Epidermal melanocyte (primary cell): ENCODE measurements around the gene COX19.
"Not testable (repeated sequence)": the region's sequence is repeated elsewhere in the genome, so short reads cannot be mapped to it uniquely, and the experiment has no call there.

ENCODE experiments used
- DNase-seq: peaks from one replicate; pipeline ENCODE4 v3.0.0; 2011; ENCODE audit warnings: low spot score; ENCODE audit not compliant: insufficient read length

Gene COX19

DNA sequence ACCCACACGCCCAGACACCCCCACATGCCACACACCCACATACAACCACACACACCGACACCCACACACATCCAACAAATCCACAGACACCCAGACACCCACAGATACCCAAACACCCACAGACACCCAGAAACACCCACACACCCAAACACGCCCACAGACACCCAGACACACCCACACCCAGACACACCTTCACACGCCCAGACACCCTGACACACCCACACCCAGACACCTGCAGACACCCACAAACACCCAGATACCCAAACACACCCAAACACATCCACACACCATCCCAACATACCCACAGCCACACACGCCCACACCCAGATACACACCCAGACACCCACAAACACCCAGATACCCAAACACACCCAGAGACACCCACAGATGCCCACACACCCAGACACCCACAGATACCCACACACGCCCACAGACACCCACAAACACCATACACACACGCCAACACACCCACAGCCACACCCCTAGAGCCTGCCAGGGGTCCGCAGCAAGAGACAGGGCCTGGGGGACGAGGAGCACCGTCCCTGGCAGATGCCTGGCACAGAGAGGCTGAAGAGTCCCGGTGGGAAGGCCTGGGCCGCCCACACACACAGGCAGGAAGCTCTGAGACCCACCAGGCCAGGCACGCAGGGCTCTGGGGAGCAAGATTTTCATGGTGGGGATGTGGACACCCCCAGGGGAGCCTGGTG is 36.1 kb upstream of the COX19 start:
- no peak for DNase-seq

DNA sequence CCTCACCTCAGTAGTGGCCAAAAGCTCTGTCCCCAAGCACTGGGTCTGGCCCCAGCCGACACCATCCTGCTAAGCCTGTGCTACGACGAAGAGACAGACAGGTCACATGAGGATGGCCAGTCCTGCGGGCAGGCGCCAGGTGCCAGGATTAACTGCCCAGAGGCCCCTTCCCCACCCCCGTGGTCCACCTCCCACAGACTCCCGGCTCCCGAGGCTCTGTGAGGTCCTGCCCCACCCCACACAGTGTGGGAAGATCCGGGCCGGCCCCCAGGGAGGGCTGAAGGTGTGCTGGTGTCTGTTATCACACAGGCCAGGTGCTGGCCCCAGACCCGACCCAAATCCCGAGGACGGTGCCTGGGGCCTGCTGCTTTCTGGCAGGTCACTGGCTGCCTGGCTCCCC is 34.9 kb upstream of the COX19 start:
- no peak for DNase-seq

- no peak for DNase-seq
Observed at GRCh38 chr7:1009747-1010146, 34.4 kb upstream of the COX19 start.

DNA sequence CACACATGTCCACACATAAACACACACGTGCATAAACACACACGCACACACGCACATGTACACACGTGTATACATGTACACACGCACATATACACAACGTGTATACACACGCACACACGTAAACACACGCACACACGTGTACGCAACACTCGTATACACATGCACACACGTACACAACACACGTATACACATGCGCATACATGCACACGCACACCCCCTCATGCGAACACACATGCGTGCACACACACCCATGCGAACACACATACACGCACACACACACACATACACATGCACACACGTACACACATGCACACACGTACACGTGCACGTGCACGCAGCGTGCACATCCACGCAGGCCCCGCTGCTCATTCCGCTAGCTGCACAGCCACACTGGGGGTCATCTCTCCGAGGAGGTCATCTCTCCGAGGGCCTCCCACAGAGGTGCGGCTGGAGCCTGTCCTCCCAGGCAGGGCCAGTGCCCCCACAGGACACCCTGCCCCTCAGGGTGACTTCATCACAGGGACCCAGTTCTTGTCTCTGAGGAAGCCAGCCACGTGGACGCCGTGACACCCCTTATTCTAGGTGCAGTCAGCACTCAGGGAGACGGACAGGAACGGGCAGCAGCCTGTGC is 33.5 kb upstream of the COX19 start:
- DNase-seq = no peak

- no peak for DNase-seq
Observed at GRCh38 chr7:1007901-1008300, 32.6 kb upstream of the COX19 start.

GRCh38 chr7:1005303-1005702 is 30.0 kb upstream of the COX19 start:
- no peak for DNase-seq

DNA sequence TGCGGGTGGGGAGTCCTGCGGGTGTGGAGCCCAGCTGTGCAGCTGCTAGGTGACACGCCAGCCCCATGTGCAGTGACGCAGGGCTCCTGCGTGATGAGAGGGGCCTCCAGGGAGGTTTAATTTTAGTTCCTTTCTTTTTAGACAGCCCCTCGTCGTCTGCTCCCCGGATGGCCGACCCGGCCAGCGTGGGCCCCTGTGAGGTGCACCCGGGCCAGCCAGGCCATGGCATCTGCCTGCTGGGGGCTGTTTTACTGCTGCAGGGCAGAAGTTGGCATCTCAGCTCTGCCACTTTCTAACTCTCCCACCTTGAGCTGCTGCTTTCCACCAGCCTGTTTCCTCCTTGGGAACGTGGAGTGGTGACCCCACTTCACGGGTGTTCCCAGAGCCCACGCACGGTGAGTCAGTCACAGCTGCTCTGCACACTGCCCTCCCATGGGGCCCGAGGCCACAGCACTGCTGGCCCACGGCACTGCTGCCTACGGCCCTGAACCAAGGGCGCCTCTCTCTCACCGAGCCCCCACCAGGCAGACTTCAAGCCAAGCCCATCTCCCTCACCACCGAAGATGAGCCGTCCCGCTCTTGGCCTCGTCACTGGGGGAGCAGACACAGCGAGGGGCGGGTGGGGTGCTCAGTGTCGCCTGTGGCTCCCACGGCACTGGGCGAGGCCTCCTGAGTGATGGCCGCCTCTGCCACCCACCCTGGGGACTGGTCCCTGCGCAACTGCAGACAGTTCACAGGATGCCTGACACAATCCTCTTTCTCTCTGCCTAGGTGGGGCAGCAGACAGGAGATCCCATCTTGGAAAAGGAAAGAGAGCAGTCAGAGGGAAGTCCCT is 28.9 kb upstream of the COX19 start:
- no peak for DNase-seq

GRCh38 chr7:1002445-1002844 is 27.1 kb upstream of the COX19 start:
- not testable (repeated sequence) for DNase-seq

GRCh38 chr7:1002026-1002425 is 26.7 kb upstream of the COX19 start:
- not testable (repeated sequence) for DNase-seq

GRCh38 chr7:1001069-1001770 is 25.9 kb upstream of the COX19 start:
- DNase-seq = not testable (repeated sequence)

GRCh38 chr7:999941-1000935 is 24.9 kb upstream of the COX19 start:
- no peak for DNase-seq

DNA sequence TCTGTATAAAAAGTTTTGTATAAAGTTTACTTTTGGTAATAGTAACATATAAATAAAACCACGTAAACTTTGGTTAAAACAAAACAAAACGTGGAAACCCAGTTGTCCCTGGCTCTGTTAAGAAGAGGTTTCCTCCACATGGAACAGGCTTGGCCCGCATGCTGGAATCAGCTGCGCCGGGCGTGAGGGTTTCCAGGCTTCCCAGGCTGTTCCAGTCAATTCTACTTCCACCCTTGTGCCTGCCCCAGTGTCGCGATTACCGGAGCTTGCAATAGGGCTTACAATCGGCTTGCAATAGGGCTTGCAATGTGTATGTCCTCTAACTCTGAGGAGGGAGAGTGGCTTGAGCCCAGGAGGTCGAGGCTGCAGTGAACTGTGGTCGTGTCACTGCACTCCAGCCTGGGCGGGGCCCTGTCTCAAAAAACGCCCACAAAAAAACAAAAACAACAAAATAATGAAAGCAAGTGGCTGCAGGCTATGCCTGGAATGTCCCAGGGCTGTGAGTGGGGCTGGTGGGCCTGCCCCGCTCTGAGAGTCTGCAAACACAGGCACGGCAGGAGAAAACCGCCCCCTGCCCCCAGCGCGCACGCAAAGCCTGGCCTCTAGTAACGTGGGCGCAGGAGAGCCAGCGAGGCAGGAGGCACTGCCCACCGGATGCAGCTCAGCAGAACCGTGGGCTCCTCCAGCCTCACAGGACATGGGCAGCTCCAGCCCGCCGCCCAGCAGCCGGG is 24.0 kb upstream of the COX19 start:
- no peak for DNase-seq

DNA sequence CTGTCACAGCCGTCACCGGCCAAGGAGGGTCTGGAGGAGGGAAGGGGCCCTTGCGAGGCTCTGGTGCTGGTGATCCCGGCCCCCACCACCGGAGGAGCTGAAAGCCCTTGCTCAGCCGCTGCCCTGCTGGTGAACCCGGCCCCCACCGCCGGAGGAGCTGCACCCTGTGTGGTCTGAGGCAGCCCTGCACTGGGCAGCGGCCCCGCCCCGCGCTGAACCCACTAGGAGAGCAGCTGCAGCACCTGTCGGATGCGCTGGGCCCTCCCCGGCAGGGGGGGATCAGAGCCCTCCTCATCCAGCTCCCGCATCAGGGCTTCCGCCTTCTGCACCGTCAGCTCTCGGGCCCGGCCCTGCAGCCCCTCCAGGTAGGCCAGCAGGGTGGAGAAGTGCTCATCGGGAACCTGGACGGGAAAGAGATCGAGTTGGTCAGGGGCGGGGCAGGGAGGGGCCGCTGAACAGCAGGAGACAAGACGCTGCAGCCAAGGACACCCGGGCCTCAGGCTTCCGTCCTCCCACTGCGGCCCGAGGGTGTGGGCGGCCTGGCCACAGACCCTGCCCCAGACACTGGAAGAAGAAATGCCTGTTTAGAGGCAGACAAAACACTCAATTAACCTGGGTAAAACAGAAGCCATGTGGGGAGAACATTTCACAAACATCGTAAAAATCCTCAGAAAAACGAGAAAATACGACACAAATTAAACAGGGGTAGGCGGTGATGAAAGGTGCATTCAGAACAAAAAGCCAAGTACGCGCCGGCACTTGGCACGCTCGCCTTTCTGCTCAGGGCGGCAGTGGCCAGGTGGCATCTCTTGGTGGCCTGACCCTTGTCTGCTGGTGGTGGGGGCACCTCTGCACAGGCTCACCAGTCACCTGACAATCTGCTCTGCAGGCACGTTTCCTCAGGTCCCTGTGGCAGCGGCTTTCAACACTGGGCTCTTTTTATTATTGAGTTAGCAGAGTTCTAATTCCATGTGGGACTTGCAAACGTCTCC is 22.4 kb upstream of the COX19 start:
- no peak for DNase-seq

- DNase-seq = peak; percentile 61
Observed at GRCh38 chr7:996079-996872, 20.9 kb upstream of the COX19 start.

DNA sequence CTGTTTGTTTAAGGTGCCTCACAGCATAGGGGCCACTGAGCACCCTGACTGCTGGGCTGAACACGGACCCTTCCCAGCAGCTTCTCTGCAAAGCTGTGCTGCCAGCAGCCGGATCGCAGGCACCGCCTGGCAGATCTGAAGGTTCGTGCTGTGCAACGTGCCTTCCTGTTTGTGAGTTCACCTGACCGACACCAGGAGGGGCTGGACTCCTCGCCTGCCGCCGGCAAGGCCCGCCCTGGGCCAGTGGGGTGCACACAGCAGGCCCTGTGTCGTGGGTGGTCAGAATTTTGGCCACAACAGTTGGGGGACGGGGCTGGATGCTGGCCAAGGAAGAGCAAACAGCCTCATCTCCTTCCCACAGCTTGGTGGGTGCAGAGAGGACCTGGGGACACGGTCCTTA is 20.2 kb upstream of the COX19 start:
- DNase-seq = no peak

- no peak for DNase-seq
Observed at GRCh38 chr7:994592-995308, 19.4 kb upstream of the COX19 start.
